Adipose tissue (tissue), 3 donors: ENCODE measurements around the gene VTI1B. TPM values are rescaled to one million over a fixed set of nuclear protein-coding genes. Genes with fewer than 3 reads are reported as not detected.
"Not testable (repeated sequence)": the region's sequence is repeated elsewhere in the genome, so short reads cannot be mapped to it uniquely, and the experiment has no call there.

Source experiments
- H3K27ac ChIP-seq: one replicate; pipeline ENCODE4 v1.5.1; 2013; ENCODE audit warnings: low read depth, low read length
- WGBS, 3 donors: extraction: QIAGEN DNeasy Blood & Tissue Kit; methylation state at CpG; one replicate each; pipeline ENCODE4 v1.1.7; 2013; 5-methylcytosine and 5-hydroxymethylcytosine counted together
- polyA plus RNA-seq, 3 donors: library from polyadenylated mRNA; stranded (reverse); fragments of 200-250 nt; gene quantifications; one replicate each; pipeline ENCODE4 v1.2.3, GENCODE V29; 2013
- donor health status: healthy with polysubstance abuse.
- donor health status: Bipolar disorder and iron deficiency.
- donor health status: healthy.

VTI1B gene
- polyA plus RNA-seq, 3 donors = 41.8 to 166 (median 135) TPM

DNA sequence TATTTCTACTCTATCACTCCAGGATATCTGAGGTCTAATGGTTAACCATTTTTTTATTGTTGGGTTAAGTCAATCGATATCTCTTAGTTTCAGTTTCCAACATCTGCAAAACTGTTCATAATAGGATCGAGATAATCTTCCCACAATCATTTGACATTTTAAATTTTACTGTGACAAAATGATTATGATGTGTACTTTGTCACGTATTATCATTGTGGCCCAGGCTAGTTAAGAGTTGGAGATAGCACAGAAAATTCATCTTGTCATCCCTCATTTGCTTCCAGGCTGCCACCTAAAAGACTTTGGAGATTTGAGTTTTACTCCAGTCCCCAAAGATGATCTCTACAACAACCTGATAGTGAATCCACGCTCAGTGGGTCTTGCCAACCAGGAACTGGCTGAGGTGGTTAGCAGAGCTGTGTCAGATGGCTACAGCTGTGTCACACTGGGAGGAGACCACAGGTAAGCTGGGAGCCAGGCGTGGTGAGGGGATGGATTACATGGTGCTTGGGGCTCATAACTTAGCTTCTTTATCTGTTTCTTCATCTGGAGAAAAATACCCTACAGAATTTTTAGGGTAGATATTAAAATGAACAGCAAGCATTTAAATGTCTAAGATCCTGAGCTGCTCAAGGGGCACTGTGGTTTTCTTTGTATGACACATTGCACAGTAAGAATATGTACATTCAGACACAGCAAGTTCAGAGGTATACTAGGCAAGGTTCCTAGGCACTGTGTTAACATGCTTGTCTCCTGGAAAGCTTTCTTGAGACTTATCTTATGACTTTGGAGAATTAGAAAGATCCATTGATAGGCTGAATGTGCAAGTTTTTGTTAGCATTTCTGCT is 32.3 kb downstream of the VTI1B start:
- no peak overlapping the region for H3K27ac ChIP-seq
- 78 to 87% (median 78%) methylated on average over 5 of the region's 5 CpGs for WGBS, 3 donors

- no peak overlapping the region for H3K27ac ChIP-seq
- WGBS, 3 donors = 97 to 100% (median 98%) methylated on average over 1 of the region's 1 CpG
Measured at GRCh38 chr14:67641480-67641879, 33.0 kb downstream of the VTI1B start.

DNA sequence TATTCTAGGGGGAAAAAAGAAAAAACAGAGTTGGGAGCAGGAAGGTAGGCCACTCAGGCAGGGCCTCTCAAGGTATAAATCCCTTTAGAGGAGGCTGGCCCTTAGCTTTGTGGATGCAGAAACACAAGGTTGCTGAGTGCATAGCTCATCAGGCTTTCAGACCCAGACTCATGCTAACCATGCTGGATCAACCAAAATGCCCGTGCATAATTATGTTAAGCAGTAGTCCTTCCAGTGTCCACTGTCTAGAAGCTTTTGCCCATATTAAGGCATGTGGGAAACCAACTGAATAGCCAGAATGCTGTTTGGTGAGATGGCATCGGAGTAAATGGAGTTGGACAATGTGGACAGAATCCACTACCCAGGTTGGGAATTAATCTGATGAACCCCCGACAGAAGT is 35.8 kb downstream of the VTI1B start:
- 86 to 92% (median 88%) methylated on average over 3 of the region's 3 CpGs for WGBS, 3 donors

DNA sequence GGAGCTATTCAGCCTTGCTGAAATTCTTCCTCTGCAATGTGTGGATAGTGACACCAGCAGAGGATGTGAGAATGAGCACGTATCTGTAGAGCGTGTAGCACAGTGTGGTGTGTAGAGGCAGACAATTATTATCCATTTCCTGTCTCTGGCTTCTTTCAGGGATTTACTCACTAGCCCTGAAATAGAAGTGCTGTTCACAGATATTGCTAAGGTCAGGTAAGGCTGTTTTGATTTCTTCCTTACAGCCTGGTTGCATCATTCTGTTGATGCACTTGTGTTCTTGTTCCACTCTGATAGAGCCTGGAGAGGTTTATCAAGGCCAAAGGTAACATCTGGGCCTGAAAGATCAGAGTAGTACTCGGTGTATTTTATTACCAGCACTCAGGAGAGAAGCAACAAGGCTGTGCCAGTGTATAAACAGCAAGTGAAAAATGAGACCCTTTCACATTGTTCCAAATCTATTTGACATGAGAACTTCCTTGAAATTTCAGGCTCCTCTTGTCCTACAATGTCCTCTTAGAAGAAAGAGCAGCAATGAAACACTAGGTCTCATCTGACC is 38.0 kb downstream of the VTI1B start:
- WGBS, 3 donors = 70 to 75% (median 73%) methylated on average over 3 of the region's 3 CpGs

More for the DNA sequence above, 35.8 kb downstream of the VTI1B start:
- H3K27ac ChIP-seq = no peak overlapping the region

DNA sequence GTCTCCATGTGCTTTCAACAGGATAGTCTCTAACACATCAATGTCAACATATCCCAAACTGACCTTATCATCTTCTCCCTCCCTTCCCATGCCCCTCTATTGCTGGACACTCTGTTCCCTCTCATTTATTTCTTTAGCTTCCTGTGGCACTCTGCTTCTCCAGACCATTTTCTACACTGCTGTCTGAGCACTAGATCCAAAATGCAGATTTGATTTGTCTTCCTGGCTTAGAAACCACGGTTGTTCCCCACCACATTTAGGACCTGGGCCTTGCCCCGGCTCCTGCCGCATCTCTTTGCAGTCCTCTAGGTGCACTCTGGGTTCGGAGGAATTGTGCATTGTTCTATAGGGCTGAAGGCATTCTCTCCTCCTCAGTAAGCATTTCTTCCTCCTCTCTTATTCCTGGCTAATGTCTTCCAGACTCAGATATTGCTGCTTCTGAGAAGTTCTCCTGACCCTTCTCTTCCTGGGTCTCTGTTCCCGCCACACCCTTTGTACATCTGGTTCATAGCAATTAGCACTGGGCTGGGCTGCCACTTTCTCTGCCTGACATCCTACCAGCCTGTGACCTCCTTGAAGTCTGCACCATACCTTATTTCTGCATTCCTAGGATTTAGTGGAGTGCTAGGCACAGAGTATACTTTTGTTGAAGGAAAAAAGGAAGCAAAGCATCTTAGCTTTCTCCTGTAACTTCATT is 40.8 kb downstream of the VTI1B start:
- no peak overlapping the region for H3K27ac ChIP-seq
- WGBS, 3 donors = 85 to 89% (median 86%) methylated on average over 5 of the region's 5 CpGs

More for the DNA sequence above, 38.0 kb downstream of the VTI1B start:
- H3K27ac ChIP-seq = no peak overlapping the region

GRCh38 chr14:67630938-67631337 is 43.5 kb downstream of the VTI1B start:
- no peak overlapping the region for H3K27ac ChIP-seq
- 80 to 85% (median 82%) methylated on average over 5 of the region's 5 CpGs for WGBS, 3 donors

DNA sequence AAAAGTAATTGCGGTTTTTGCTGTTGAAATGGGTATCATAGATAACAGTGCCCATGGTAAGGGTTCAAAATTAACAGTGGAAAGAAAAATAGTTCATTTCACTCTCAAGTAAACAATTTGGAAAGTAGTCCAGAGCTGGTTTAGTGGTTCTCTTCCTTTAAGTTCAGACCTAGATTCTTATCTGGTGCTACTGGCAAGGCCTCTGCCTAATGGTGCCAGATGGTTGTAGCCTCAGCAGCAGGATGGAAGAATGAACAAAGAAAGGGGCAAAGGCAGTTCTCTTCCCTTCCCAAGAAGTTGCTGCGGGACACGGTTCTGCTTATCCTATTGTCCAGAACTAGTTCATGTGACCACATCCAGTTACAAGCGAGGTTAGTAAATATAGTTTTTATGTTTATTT is 44.2 kb downstream of the VTI1B start:
- WGBS, 3 donors = 89 to 92% (median 89%) methylated on average over 4 of the region's 4 CpGs
- no peak overlapping the region for H3K27ac ChIP-seq

GRCh38 chr14:67627519-67627918 is 46.9 kb downstream of the VTI1B start:
- H3K27ac ChIP-seq = no peak overlapping the region

- not testable (repeated sequence) for H3K27ac ChIP-seq
- 86 to 96% (median 90%) methylated on average over 1 of the region's 1 CpG for whole genome bisulfite sequencing, 3 donors
Measured at GRCh38 chr14:67626131-67626530, 48.3 kb downstream of the VTI1B start.

DNA sequence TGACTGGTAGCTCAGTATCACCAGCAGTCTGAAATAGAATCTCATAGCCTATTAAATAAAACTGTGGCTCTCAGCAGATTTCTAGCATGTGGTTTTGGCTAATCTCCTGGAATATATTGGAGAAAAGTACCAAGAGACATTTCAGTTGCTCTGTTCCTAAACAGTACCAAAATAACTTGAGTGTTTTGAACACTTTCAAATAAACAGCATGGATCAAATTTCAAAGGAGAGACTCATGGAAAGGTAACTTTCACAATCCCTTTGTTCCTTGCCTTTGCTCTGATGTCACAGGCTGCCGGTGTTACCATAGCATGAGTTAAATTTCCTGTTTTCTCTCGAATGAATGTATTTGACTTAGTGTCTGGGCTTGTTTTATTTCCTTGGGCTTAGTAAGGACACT is 51.3 kb downstream of the VTI1B start:
- H3K27ac ChIP-seq = no peak overlapping the region
- 27 to 61% (median 28%) methylated on average over 2 of the region's 2 CpGs for WGBS, 3 donors

DNA sequence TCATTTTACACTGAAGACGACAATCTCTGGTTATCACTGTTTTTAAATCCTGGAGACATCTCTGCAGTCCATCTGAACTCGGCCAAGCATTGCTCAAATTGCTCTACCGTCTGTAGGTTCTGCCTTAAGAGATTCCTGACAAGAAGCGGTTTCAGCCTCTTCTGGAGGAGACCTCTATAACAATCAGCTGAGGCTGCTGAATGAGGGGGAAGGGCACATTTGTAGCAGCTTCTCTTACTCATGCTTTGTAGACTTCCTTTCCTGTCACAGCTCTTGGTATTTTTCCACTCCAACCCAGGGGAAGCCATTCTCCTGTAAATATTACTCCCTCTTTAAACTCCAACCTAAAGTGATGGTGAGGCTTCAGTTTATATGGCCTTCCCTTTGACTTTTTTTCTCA is 51.8 kb downstream of the VTI1B start:
- WGBS, 3 donors = 27 to 71% (median 37%) methylated on average over 4 of the region's 4 CpGs
- no peak overlapping the region for H3K27ac ChIP-seq

DNA sequence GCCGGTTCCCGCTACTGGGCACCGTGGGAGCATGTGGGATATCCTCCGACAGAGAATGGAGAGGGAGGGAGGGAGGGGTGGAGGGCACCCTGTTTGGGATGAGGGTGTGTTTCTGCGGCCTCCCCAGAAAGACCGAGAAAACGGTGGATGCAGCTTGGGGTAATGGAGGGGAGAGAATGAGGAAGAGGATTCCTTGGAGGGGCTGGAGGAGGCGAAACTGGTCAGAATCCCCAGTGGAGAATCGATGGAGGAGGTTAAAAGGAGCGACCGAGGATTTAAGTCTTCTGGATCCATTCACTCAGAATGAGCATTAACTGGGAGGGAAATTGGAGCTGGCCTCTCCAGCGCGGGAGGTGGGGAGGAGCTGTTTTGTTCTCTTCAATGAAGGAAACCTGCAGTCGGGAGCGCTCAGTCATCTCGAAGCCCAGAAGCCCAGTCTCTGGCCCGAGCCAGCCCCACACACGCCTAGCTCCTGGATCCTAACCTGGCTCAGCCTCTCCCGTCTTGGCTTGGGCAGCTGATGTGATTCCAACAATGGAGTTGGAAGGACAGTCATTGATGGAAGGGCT is 54.1 kb downstream of the VTI1B start:
- H3K27ac ChIP-seq = no peak overlapping the region
- 2 to 6% (median 6%) methylated on average over 18 to 19 of the region's 19 CpGs for WGBS, 3 donors

GRCh38 chr14:67619446-67620216 is 54.8 kb downstream of the VTI1B start, which contains the start of gene ARG2:
Gene ARG2 (plus strand): TSS chr14:67619920. CDS start chr14:67619978, 58 bp downstream.
- 0 to 1% (median 0%) methylated on average over 55 to 62 of the region's 62 CpGs for WGBS, 3 donors
- no peak within 1 kb of the TSS for H3K27ac ChIP-seq

GRCh38 chr14:67618617-67619063 is 55.8 kb downstream of the VTI1B start:
- no peak overlapping the region for H3K27ac ChIP-seq

- H3K27ac ChIP-seq = no peak overlapping the region
- 48 to 70% (median 60%) methylated on average over 1 of the region's 1 CpG for WGBS, 3 donors
Measured at GRCh38 chr14:67610491-67610890, 63.9 kb downstream of the VTI1B start.

DNA sequence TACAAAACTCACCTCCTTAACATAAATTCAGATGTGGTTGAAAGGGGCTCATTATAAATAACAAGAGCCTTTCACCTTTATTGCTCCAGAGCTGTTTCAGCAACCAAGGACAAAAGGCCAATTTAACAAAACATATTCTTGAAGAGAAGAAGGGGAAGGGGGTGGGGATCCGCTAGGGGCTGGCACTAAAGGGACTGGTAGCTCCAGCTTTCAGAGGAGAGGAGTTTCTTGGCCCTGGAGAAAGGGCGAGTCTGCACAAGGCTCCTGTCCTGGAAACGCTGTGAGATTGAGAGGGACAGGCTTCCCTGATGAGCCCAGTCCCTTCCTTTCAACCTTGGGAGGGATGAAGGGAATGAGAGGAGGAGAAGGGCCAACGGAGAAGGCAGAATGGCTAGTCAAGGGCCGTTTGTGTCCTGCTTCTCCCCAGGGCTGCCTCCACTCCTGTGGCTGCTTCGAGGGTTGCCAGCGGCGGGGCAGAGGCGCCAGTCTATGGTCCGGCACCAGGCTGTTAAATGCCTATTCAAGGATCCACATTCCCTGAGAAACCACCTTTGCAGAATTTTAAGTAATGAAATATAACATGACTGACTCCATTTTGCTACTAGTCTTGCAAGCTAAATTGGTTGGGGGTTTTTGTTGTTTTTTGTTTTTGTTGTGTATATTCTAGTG is 64.7 kb downstream of the VTI1B start:
- WGBS, 3 donors = 71 to 77% (median 76%) methylated on average over 10 of the region's 10 CpGs
- H3K27ac ChIP-seq = no peak overlapping the region

GRCh38 chr14:67607646-67608045 is 66.8 kb downstream of the VTI1B start:
- H3K27ac ChIP-seq = no peak overlapping the region
- 91 to 92% (median 91%) methylated on average over 5 of the region's 5 CpGs for WGBS, 3 donors
